ENCODE results near the gene YAP1. TPM values are rescaled to one million over a fixed set of nuclear protein-coding genes. Genes with fewer than 3 reads are reported as not detected.

Gene YAP1
- total RNA-seq, 2 donors from 2014 or later = 137 to 210 TPM

- intact Hi-C loops (cut with DNase I) = loop anchor here (10.0 kb wide), 1 partner anchor 106 kb away; the partner anchor contains the start of gene YAP1
- no peaks in the 10 kb centered on the region for H3K4me1 ChIP-seq (replicated peaks)
- H3K4me3 ChIP-seq = no peak overlapping the region
- H3K27me3 ChIP-seq (replicated peaks; ENCODE audit: insufficient read depth) = no peaks in the 10 kb centered on the region
- DNase-seq (ENCODE audit: low spot score) = no peak
- H3K9me3 ChIP-seq = no peaks in the 10 kb centered on the region
- H3K27ac ChIP-seq = no peak overlapping the region
- H3K36me3 ChIP-seq = no peaks in the 10 kb centered on the region
- WGBS = 82% methylated on average over 7 of the region's 7 CpGs
- TF ChIP-seq, protein P1, sequence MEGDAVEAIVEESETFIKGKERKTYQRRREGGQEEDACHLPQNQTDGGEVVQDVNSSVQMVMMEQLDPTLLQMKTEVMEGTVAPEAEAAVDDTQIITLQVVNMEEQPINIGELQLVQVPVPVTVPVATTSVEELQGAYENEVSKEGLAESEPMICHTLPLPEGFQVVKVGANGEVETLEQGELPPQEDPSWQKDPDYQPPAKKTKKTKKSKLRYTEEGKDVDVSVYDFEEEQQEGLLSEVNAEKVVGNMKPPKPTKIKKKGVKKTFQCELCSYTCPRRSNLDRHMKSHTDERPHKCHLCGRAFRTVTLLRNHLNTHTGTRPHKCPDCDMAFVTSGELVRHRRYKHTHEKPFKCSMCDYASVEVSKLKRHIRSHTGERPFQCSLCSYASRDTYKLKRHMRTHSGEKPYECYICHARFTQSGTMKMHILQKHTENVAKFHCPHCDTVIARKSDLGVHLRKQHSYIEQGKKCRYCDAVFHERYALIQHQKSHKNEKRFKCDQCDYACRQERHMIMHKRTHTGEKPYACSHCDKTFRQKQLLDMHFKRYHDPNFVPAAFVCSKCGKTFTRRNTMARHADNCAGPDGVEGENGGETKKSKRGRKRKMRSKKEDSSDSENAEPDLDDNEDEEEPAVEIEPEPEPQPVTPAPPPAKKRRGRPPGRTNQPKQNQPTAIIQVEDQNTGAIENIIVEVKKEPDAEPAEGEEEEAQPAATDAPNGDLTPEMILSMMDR (IDR thresholded peaks at IDR 0.05) = no peak
- TF ChIP-seq POLR2A (IDR thresholded peaks at IDR 0.05) = no peak
- no peak for TF ChIP-seq POLR2AphosphoS5 (IDR thresholded peaks at IDR 0.05)
These were observed 110.7 kb downstream of the YAP1 start for GRCh38 chr11:102220728-102221467.

GRCh38 chr11:102223859-102224258 is 113.6 kb downstream of the YAP1 start:
- H3K4me1 ChIP-seq (replicated peaks) = no peaks in the 10 kb centered on the region
- no peaks in the 10 kb centered on the region for H3K36me3 ChIP-seq
- H3K27me3 ChIP-seq (replicated peaks; ENCODE audit: insufficient read depth) = no peaks in the 10 kb centered on the region
- no peak overlapping the region for H3K4me3 ChIP-seq
- peak; percentile 77 for TF ChIP-seq POLR2AphosphoS5 (IDR thresholded peaks at IDR 0.05)
- no peak for TF ChIP-seq POLR2A (IDR thresholded peaks at IDR 0.05)
- TF ChIP-seq, protein P1 (IDR thresholded peaks at IDR 0.05) = no peak
- H3K27ac ChIP-seq = peak overlapping the region in 1 of 2 donors; percentile 24
- intact Hi-C loops (cut with DNase I) = loop anchor here (10.0 kb wide), 1 partner anchor 109 kb away; the partner anchor contains the start of gene YAP1
- H3K9me3 ChIP-seq = no peaks in the 10 kb centered on the region
- DNase-seq (ENCODE audit: low spot score) = peak; percentile 35
- 35% methylated on average over 2 of the region's 2 CpGs for WGBS

DNA sequence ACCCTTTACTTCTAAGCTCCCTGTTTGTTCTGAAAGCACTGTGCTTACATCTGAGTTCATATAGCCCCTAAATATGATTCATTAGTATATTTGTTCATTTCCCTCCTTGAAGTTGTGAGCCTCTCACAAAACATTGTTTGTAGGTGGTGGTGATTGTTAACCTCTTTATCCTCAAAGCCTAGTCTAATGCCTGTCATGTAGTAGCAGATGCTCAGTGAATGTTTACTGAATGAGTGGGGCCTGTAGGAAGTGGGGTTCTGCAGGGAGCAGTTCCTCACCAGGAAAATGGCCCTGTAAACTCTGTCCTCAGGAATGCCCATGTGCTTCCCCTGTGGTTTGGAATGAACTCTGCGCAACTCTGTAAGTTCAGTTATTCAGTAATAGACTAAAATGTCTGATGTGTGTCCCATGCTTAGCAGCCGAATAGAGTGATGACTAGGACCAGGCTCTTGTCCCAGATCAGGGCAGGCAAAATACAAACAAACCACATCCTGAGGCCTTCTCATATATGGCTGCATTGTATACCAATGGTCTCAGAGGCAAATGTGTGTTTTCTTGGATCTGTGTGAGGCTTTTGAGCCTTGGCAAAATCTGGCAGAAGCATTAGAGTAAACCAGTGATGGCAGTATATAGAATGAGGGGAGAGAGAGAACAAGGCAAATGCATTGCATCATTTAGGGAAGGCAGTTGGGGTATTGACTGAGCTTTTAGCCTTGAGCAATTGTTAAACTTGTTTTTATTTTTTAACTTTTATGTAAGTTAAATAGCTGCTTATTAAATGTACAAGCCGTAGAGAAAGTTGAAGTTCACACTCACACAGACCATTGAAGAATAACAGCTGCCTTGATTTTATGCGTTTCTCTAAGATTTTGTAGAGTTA is 115.7 kb downstream of the YAP1 start:
- TF ChIP-seq POLR2A (IDR thresholded peaks at IDR 0.05) = no peak
- TF ChIP-seq POLR2AphosphoS5 (IDR thresholded peaks at IDR 0.05) = no peak
- TF ChIP-seq, protein P1 (IDR thresholded peaks at IDR 0.05) = no peak
- 48% methylated on average over 4 of the region's 4 CpGs for WGBS
- H3K27ac ChIP-seq = peak overlapping the region; percentile 35 to 42
- no peaks in the 10 kb centered on the region for H3K36me3 ChIP-seq
- intact Hi-C loops (cut with DNase I) = loop anchor here (10.0 kb wide), 1 partner anchor 111 kb away; the partner anchor contains the start of gene YAP1
- no peak for DNase-seq (ENCODE audit: low spot score)
- H3K27me3 ChIP-seq (replicated peaks; ENCODE audit: insufficient read depth) = no peaks in the 10 kb centered on the region
- no peak overlapping the region for H3K4me3 ChIP-seq
- H3K4me1 ChIP-seq (replicated peaks) = peaks cover 3% of the 10 kb centered on the region
- no peaks in the 10 kb centered on the region for H3K9me3 ChIP-seq

GRCh38 chr11:102226702-102227490 is 116.6 kb downstream of the YAP1 start:
- no peak overlapping the region for H3K4me3 ChIP-seq
- TF ChIP-seq, protein P1 (IDR thresholded peaks at IDR 0.05) = no peak
- TF ChIP-seq POLR2A (IDR thresholded peaks at IDR 0.05) (no peak), POLR2AphosphoS5 (IDR thresholded peaks at IDR 0.05) (peak; percentile 73)
- peaks cover 3% of the 10 kb centered on the region for H3K4me1 ChIP-seq (replicated peaks)
- DNase-seq (ENCODE audit: low spot score) = peak; percentile 11
- no peaks in the 10 kb centered on the region for H3K36me3 ChIP-seq
- H3K27ac ChIP-seq = peak overlapping the region; percentile 35 to 42
- intact Hi-C loops (cut with DNase I) = loop anchor here (10.0 kb wide), 1 partner anchor 112 kb away; the partner anchor contains the start of gene YAP1
- WGBS = 24% methylated on average over 9 of the region's 9 CpGs
- H3K9me3 ChIP-seq = no peaks in the 10 kb centered on the region
- no peaks in the 10 kb centered on the region for H3K27me3 ChIP-seq (replicated peaks; ENCODE audit: insufficient read depth)
